ENCODE measurements around the gene PXYLP1.

DNA sequence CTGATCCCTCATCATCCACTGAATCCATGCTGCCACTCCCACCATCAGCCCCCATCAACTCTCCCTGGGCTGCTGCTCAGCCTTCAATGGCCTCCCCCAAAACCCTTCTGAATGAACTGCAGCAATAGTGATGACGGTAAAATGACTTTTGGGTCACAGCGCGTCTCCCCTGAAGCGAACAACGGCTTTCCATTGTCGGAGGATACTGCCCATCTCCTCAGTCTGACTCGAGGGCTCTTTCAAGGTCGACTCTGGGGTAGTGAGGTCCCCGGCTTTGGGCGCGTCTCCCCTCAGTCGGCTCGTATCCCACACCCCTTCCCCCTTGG lies 79.5 kb downstream of the PXYLP1 start:
- TF ChIP-seq CTCF (conservative IDR thresholded peaks at IDR 0.05; ENCODE audit: low read depth, low read length) (no peak), EZH2 (IDR thresholded peaks at IDR 0.05; ENCODE audit: borderline replicate concordance, low read depth, low read length, poor library complexity, severe bottlenecking) (no peak)

All from A673 (cell line).